Bronchial epithelial cell (primary cell): ENCODE results near the gene FAM9B. TPM values are rescaled to one million over a fixed set of nuclear protein-coding genes. Genes with fewer than 3 reads are reported as not detected.

ENCODE experiments used
- total RNA-seq: library from RNA; depleted of rRNA; stranded (reverse); fragments of >200 nt; gene quantifications from 2 replicates; pipeline ENCODE4 v1.2.1, GENCODE V29; 2014

FAM9B gene
- total RNA-seq, 1 donor from 2014 or later = not detected

Other genes with a start within 250 kb of the FAM9B start
- not detected in 2 replicates for gene FAM9A, start 232.7 kb downstream of the FAM9B start, total RNA-seq